DMS114 treated with DMSO at 0.1 percent for 48 hours (cell line): ENCODE data around the gene LRMDA.

Experiments
- DNase-seq: peaks from one replicate; lab custom pipeline; 2025; ENCODE audit not compliant: unreplicated experiment; lab: John Stamatoyannopoulos, UW

LRMDA gene

GRCh38 chr10:75443362-75443761 is 11.9 kb downstream of the LRMDA start:
- no peak for DNase-seq

- no peak for DNase-seq
These were observed 13.5 kb downstream of the LRMDA start for GRCh38 chr10:75444781-75445386.

- no peak for DNase-seq
These were observed 15.1 kb downstream of the LRMDA start for GRCh38 chr10:75446508-75446907.

- DNase-seq: no peak
These were observed 16.7 kb downstream of the LRMDA start for GRCh38 chr10:75448166-75448565.

GRCh38 chr10:75449382-75450074 is 18.1 kb downstream of the LRMDA start:
- DNase-seq: no peak

GRCh38 chr10:75450075-75450445 is 18.6 kb downstream of the LRMDA start:
- no peak for DNase-seq

GRCh38 chr10:75450644-75451640 is 19.5 kb downstream of the LRMDA start:
- DNase-seq: no peak

- no peak for DNase-seq
These were observed 20.4 kb downstream of the LRMDA start for GRCh38 chr10:75451831-75452230.

- no peak for DNase-seq
These were observed 21.6 kb downstream of the LRMDA start for GRCh38 chr10:75452997-75453396.

- DNase-seq: no peak
These were observed 24.7 kb downstream of the LRMDA start for GRCh38 chr10:75456122-75456521.

GRCh38 chr10:75460059-75460458 is 28.6 kb downstream of the LRMDA start:
- DNase-seq: no peak

- DNase-seq: no peak
These were observed 30.5 kb downstream of the LRMDA start for GRCh38 chr10:75461672-75462649.

- DNase-seq: no peak
These were observed 31.4 kb downstream of the LRMDA start for GRCh38 chr10:75462865-75463264.

GRCh38 chr10:75464478-75465449 is 33.3 kb downstream of the LRMDA start:
- no peak for DNase-seq

GRCh38 chr10:75465450-75465827 is 34.0 kb downstream of the LRMDA start:
- no peak for DNase-seq

- no peak for DNase-seq
These were observed 34.6 kb downstream of the LRMDA start for GRCh38 chr10:75466001-75466400.

GRCh38 chr10:75466886-75467285 is 35.5 kb downstream of the LRMDA start:
- no peak for DNase-seq

GRCh38 chr10:75468612-75469005 is 37.2 kb downstream of the LRMDA start:
- DNase-seq: no peak

- DNase-seq: no peak
These were observed 37.7 kb downstream of the LRMDA start for GRCh38 chr10:75469006-75469616.
